K562 (cell line): Measurements from ENCODE around the gene ARMH1. TPM values are rescaled to one million over a fixed set of nuclear protein-coding genes. Genes with fewer than 3 reads are reported as not detected.
A peak's percentile ranks its signal among the peaks of the same experiment; 100 is the strongest.

Source experiments
- BCL6 ChIP-seq: fragments of 250-450 bp; sonication (Bioruptor Pico); IDR thresholded peaks from 2 replicates; pipeline ENCODE4 v1.4.0; 2020
- BRF1 ChIP-seq: IDR thresholded peaks from 3 replicates; pipeline ENCODE4 v1.6.1; 2011; ENCODE audit warnings: borderline replicate concordance, mild to moderate bottlenecking; ENCODE audit not compliant: insufficient read length; ENCODE audit errors: extremely low read depth
- CBFA2T2 ChIP-seq: fragments of 450-650 bp; conservative IDR thresholded peaks from 2 replicates; pipeline ENCODE4 v1.6.1; 2017; ENCODE audit warnings: mild to moderate bottlenecking
- DNMT1 ChIP-seq: fragments of 450-650 bp; IDR thresholded peaks from 2 replicates; pipeline ENCODE4 v1.6.1; 2016; ENCODE audit warnings: antibody characterized with exemption, mild to moderate bottlenecking
- ILK ChIP-seq: fragments of 450-650 bp; IDR thresholded peaks from 2 replicates; pipeline ENCODE4 v1.6.1; 2016; ENCODE audit warnings: missing genetic modification characterization, low read depth, mild to moderate bottlenecking, missing compliant biosample characterization, moderate library complexity, borderline replicate concordance
- IRF9 ChIP-seq: fragments of 450-650 bp; IDR thresholded peaks from 2 replicates; pipeline ENCODE4 v1.6.1; 2016; ENCODE audit warnings: missing biosample characterization, missing genetic modification characterization
- KDM1A ChIP-seq, 2 experiments: fragments of 450-650 bp; IDR thresholded peaks; 2 replicates each; pipeline ENCODE4 v1.6.1; 2016; ENCODE audit warnings: mild to moderate bottlenecking in 2 of 2
- KDM5B ChIP-seq: fragments of 200-600 bp; sonication (generic); IDR thresholded peaks from 2 replicates; pipeline ENCODE4 v1.6.1; 2012; ENCODE audit warnings: low read depth, mild to moderate bottlenecking, moderate library complexity, low read length, control low read depth, inconsistent platforms; ENCODE audit not compliant: insufficient replicate concordance
- KLF6 ChIP-seq: fragments of 250-450 bp; sonication (Bioruptor Pico); IDR thresholded peaks from 2 replicates; pipeline ENCODE4 v1.4.0; 2020; ENCODE audit warnings: mild to moderate bottlenecking, moderate library complexity, borderline replicate concordance
- NBN ChIP-seq: fragments of 450-650 bp; IDR thresholded peaks from 2 replicates; pipeline ENCODE4 v1.6.1; 2016; ENCODE audit warnings: low read depth, mild to moderate bottlenecking
- NR4A1 ChIP-seq, 2 experiments: fragments of 250-450 bp in 1 of 2; fragments of 450-650 bp in 1 of 2; sonication (Bioruptor Pico) in 1 of 2; IDR thresholded peaks; 2 replicates each; pipeline versions ENCODE4 v1.4.0 to v1.6.1; 2016 to 2020; ENCODE audit warnings: mild to moderate bottlenecking in 2 of 2, missing compliant biosample characterization in 1 of 2, missing genetic modification characterization in 1 of 2, moderate library complexity in 1 of 2
- PHF8 ChIP-seq: fragments of 200-600 bp; sonication (generic); IDR thresholded peaks from 2 replicates; pipeline ENCODE4 v1.6.1; 2012; ENCODE audit warnings: mixed run types, mild to moderate bottlenecking, inconsistent platforms, low read length, moderate library complexity, borderline replicate concordance
- RBBP5 ChIP-seq: fragments of 200-600 bp; sonication (generic); IDR thresholded peaks from 2 replicates; pipeline ENCODE4 v1.6.1; 2012; ENCODE audit warnings: borderline replicate concordance, mild to moderate bottlenecking, low read length, control low read depth, inconsistent platforms; ENCODE audit not compliant: insufficient read depth, poor library complexity, severe bottlenecking
- RBM39 ChIP-seq: fragments of 200-400 bp; formaldehyde crosslinking; optimal IDR thresholded peaks from 2 replicates; pipeline ENCODE3; 2018; ENCODE audit warnings: low read depth, low read length
- SIN3B ChIP-seq: fragments of 450-650 bp; IDR thresholded peaks from 2 replicates; pipeline ENCODE4 v1.6.1; 2017; ENCODE audit warnings: low read depth, mild to moderate bottlenecking, moderate library complexity
- SIX5 ChIP-seq, 2 experiments: IDR thresholded peaks; 2 replicates each; pipeline ENCODE4 v1.6.1; 2011; ENCODE audit warnings: low read length in 2 of 2, borderline replicate concordance in 1 of 2, low read depth in 1 of 2, mild to moderate bottlenecking in 1 of 2, moderate library complexity in 1 of 2; ENCODE audit not compliant: insufficient read depth in 1 of 2
- SMAD1 ChIP-seq: fragments of 150-350 bp; IDR thresholded peaks from 2 replicates; pipeline ENCODE4 v1.6.1; 2014; ENCODE audit warnings: low read length, low read depth; ENCODE audit not compliant: partially characterized antibody
- STAT5A ChIP-seq: IDR thresholded peaks from 2 replicates; pipeline ENCODE4 v1.6.1; 2012; ENCODE audit warnings: low read length, inconsistent platforms, borderline replicate concordance
- TGIF2 ChIP-seq: sonication (generic); formaldehyde crosslinking; IDR thresholded peaks from 2 replicates; pipeline ENCODE4 v1.8.1; 2022; ENCODE audit warnings: mild to moderate bottlenecking, missing genetic modification reagents, moderate library complexity
- ZBTB49 ChIP-seq: sonication (generic); formaldehyde crosslinking; IDR thresholded peaks from 2 replicates; pipeline ENCODE4 v1.8.0; 2022; ENCODE audit warnings: missing genetic modification reagents, mild to moderate bottlenecking, borderline replicate concordance
- ZNF263 ChIP-seq: sonication (generic); formaldehyde crosslinking; IDR thresholded peaks from 2 replicates; pipeline ENCODE4 v1.8.0; 2022; ENCODE audit warnings: mild to moderate bottlenecking, missing genetic modification reagents, borderline replicate concordance
- ZNF76 ChIP-seq: fragments of 250-450 bp; sonication (Bioruptor Pico); IDR thresholded peaks from 2 replicates; pipeline ENCODE4 v1.4.0; 2020; ENCODE audit warnings: mild to moderate bottlenecking, moderate library complexity, borderline replicate concordance
- polyA plus RNA-seq, 8 experiments: library from polyadenylated mRNA; depleted of rRNA in 4 of 8; stranded (reverse) in 5 of 8; unstranded in 3 of 8; fragments of >200 nt; fragmentation: Nextera tagmentation in 2 of 8; fragmentation: Illumina TruSeq in 1 of 8; extraction: Ambion mirVana in 2 of 8; extraction: Trizol in 1 of 8; gene quantifications; 2 replicates each; pipeline versions ENCODE4 v1.2.1 to v1.2.3, GENCODE V29; 2011 to 2014; ENCODE audit warnings: inconsistent platforms in 1 of 8, missing spikeins in 1 of 8
- total RNA-seq, 7 experiments: library from RNA; depleted of rRNA in 6 of 7; stranded (reverse); fragments of >200 nt in 6 of 7; fragmentation: Illumina TruSeq in 2 of 7; extraction: Trizol in 2 of 7; gene quantifications; 2 replicates each; pipeline versions ENCODE4 v1.2.1 to v1.2.3, GENCODE V29; 2011 to 2021; ENCODE audit warnings: low replicate concordance in 1 of 7
- TF ChIP-seq, protein P1 (sequence below): fragments of 250-450 bp; sonication (Bioruptor Pico); IDR thresholded peaks from 2 replicates; pipeline ENCODE4 v1.4.0; 2020

The ARMH1 gene
- total and polyA plus RNA-seq, 9 of the 15 experiments (the other 6 are each of a cell fraction or from before 2014, with no cell fraction given) = 0.41 TPM; not detected in 8

- TF ChIP-seq ZBTB49 (CRISPR knock-in tag) (no peak), ZNF76 (CRISPR knock-in tag) (no peak), CBFA2T2 (peak; percentile 94), KDM5B (no peak), BCL6 (CRISPR knock-in tag) (no peak), NR4A1 (CRISPR knock-in tag; IDR thresholded peaks at IDR 0.05) (no peak), NR4A1 (tag; IDR thresholded peaks at IDR 0.05) (no peak), TGIF2 (CRISPR knock-in tag) (no peak), SMAD1 (no peak), ILK (tag) (no peak), IRF9 (tag) (no peak), ZNF263 (CRISPR knock-in tag) (no peak), KDM1A (IDR thresholded peaks at IDR 0.05) (peak; percentile 55 to 64; a peak in 3 of 4 replicates), RBBP5 (peak; percentile 34), STAT5A (peak; percentile 63; the same call in 1 of the 2 replicates), KLF6 (CRISPR knock-in tag) (no peak), BRF1 (no peak), SIX5 (IDR thresholded peaks at IDR 0.05; ENCODE audit: borderline replicate concordance in 1 of 2, insufficient read depth in 1 of 2, low read depth in 1 of 2, low read length in 2 of 2) (no peak), NBN (no peak), DNMT1 (no peak), PHF8 (no peak), SIN3B (no peak), RBM39 (no peak)
- TF ChIP-seq, protein P1, sequence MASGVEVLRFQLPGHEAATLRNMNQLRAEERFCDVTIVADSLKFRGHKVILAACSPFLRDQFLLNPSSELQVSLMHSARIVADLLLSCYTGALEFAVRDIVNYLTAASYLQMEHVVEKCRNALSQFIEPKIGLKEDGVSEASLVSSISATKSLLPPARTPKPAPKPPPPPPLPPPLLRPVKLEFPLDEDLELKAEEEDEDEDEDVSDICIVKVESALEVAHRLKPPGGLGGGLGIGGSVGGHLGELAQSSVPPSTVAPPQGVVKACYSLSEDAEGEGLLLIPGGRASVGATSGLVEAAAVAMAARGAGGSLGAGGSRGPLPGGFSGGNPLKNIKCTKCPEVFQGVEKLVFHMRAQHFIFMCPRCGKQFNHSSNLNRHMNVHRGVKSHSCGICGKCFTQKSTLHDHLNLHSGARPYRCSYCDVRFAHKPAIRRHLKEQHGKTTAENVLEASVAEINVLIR = no peak
Measured at GRCh38 chr1:44637702-44638411, 36.7 kb upstream of the ARMH1 start (continued).
